T follicular helper cell (primary cell): ENCODE measurements around the gene ZNF709.
"Not testable (repeated sequence)": the region's sequence is repeated elsewhere in the genome, so short reads cannot be mapped to it uniquely, and the experiment has no call there.

ENCODE experiments used
- DNase-seq: peaks from one replicate; pipeline ENCODE4 v3.0.0-alpha.2; 2020; ENCODE audit warnings: low read depth

Gene ZNF709

DNA sequence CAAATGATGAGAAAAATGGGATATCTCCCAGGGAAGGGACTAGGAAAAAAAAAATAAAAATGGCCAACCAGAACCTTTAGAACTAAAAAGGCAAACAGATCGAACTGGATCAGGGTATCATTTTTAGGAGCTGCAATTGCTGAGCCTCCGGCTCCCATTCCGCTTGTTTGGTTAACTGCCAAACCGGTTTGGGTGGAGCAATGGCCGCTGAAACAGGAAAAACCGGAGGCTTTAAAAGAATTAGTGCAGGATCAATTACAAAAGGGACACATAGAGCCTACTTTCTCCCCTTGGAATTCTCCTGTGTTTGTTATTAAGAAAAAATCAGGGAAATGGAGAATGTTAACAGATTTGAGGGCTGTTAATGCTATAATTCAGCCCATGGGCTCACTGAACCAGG, 31.1 kb downstream of the ZNF709 start:
- no peak for DNase-seq

DNA sequence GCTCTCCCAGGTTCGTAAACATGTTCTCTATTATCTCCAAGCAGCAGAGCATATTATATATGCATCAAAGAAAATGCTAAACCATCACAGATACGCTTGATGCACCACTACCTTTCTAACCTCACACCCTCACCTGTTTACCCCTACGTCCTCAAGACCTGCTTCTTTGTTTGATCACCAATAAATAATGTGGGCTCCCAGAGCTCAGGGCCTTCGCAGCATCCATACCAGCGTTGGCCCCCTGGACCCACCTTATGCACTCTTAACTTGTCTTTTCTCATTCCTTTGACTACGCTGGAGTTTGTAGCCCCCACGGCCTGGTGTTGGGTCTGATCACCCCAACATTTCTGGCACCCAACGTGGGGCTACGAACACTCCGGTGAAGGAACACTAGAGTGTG, 33.8 kb downstream of the ZNF709 start:
- DNase-seq, result no peak

DNA sequence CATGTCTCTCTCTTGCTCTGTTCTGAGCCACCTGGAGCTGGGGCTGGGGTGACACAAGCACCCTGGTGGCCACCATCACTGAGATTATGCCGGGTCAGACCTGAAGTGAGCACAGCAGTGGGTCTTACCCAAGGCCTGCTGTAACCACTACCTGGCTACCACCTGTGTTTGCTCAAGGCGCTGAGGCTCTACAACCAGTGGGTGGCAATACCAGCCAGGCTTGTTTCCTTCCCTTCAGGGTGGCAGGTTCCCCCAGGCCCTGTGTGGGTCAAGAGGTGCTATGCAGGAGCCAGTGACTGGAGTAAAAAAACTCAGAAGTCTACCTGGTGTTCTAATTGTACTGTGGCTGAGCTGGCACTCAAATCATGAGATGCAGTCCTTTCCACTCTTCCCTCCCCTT, 35.8 kb downstream of the ZNF709 start:
- no peak for DNase-seq

DNA sequence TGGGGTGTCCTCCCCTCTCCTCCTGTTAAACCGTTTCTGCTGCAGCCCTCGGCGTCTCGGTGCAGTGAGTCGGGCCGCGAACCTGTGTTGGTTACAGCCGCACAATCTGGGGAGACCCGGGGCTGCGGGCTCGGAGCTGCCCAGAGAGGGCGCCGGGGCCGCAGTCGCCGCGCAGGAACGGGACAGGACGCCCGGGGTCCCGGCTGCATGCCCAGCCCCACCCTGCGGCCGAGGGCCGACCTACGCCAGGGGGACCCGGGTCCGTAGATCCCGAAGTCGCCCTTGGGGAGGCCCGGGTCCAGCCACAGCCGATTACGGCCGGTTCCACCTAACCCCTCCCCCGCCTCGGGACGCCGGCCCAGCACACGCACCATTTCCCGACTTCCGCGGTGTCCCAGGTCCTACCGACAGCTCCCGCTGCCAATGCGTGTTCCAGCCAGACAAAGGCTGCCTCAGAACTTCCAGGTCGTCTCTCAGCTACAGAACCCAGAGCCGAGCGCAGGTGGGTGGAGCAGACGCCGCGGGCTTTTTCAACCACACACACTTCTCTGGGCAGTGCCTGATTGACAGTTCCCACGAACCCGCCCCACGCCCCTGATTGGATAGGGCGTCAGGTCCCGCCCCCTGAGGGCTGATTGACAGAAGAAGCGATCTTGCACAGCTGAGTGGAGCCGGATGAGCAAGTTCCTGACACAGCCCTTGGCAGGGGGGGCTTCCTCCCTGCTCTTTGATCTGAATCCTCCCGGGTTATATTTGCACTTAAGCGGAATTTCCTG, 43.9 kb downstream of the ZNF709 start, which contains the start of gene ZNF443:
TSS of gene ZNF443 (minus strand) at position 481 of the 776 bp plus-strand sequence. CDS start at position 374, 107 bp downstream.
- DNase-seq, result peak; percentile 96

DNA sequence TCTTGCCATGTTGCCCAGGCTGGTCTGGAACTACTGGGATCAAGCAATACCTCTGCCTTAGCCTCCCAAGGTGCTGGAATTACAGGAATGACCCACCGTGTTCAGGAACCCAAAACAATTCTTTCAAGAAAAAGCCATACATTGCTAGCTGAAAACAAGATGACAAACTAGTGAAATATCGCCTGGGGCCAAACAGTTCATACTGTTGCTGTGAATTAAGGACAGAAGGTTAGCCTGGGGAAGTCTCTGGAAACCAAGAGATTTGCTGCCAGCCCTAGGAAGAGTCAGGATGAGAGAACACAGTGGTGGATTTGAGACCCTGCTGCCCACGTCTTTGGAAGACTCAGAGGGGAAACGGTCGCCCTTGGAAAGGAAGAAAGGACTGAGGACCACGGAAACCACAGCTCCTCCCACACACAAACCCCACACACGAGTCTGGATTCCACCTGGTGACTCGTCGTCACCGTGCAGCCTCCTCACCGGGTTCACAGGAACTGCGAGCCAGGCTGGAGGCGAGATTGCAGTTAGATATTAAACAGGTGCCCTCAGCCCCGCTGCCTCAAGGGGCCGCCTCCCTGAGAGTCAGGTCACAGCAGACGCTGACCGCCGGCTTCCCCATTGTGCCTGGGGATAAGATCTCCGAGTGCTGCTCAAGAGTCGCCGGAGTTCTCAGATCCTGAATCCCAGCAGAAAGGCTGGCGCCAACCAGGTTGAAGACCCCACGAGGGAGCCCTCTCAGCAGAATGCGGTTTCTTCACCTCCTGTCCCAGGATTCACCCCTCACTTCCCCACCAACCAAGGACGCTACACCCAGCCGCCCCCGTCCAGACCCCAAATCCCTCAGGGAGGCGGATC, 44.7 kb downstream of the ZNF709 start:
- not testable (repeated sequence) for DNase-seq

DNA sequence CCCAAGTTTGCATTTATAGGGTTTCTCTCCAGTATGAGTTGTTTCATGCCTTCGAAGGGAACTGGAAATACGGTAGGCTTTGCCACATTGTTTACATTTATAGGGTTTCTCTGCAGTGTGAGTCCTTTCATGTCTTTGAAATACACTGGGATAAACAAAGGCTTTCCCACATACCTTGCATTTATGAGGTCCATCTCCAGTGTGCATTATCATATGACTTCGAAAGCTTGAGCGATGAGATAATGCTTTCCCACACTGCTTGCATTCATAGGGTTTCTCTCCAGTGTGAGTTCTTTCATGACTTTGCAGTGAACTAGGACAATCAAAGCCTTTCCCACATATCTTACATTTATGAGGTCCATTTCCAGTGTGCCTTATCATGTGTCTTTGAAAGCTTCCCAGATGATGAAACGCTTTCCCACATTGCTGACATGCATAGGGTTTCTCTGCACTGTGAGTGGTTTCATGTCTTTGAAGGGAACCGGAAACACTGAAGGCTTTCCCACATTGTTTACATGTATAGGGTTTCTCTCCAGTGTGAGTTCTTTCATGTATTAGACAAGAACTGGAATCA, 53.8 kb downstream of the ZNF709 start:
- DNase-seq, result not testable (repeated sequence)

DNA sequence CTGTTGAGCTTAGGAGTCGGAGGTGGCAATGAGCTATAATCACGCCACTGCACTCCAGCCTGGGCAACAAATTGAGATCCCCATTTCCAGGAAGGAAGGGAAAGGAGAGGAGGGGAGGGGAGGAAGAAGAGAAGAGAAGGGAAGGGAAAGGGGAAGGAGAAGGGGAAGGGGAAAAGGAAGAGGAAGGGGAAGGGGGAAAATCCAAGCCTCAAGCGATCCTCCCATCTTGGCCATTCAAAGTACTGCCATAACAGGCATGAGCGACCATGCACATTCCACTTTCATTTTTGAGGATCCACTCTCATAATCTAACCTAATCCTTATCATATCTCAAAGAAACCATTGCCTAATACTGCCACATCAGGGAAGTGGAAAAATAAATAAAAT, 58.7 kb downstream of the ZNF709 start:
- DNase-seq, result no peak

DNA sequence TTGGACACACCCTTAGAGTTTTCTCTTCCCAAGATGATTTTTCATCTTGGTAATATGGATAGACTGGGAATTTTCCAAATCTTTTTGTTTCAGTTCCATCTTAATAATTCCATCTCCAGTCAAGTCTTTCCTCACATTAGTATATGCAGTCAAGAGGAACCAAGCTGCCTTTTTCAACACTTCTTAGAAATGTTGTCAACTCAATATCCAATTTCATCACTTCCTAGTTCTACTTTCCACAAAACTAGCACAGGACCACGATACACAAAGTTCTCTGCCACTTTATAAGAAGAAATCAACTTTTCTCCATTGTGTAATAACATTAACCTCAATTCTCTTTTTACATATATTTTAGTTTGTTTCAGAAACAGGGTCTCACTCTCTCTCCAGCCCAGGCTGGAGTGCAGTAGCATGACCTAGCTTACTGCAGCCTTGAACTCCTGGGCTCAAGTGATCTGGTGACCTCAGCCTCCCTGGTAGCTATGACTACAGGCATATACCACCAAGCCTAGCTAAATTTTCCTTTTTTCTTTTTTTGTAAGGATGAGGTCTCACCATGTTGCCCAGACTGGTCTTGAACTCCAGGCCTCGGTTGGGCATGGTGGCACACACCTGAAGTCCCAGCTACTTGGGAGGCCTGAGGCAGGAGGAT, 59.3 kb downstream of the ZNF709 start:
- no peak for DNase-seq

DNA sequence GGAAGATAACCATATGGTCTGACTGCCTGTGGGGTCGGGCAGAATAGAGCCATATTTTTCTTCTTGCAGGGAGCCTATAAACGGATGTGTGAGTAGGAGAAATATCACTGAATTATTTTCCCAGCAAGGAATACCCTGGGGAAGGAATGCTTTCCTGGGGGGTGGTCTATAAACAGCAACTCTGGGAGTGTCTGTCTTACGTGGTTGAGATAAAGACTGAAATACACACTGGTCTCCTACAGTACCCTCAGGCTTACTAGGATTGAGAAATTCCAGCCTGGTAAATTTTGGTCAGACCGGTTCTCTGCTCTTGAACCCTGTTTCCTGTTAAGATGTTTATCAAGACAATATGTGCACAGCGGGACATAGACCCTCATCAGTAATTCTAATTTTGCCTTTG, 67.3 kb downstream of the ZNF709 start:
- DNase-seq, result not testable (repeated sequence)

DNA sequence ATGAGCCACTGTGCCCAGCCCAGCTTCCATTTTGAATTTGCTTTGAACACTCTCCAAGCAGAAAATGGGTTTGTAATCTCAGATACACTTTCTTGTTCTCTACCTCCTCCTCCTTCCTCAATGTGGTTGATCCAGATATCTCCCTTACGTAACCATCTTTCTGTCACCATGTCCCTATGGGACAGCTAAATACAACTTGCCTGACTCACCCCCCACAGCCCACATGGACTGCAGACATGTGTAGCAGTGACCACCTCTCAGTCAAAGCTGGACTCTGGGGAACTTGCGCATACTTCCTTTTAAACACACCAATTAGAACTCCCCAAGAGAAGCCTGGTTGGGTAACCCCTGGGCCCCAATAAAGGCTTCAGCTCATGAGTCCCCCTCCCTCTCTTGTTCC, 72.7 kb downstream of the ZNF709 start:
- DNase-seq, result no peak
